Nephron (organoid): Measurements from ENCODE around the gene CACHD1.

Source experiments
- H3K27ac Mint-ChIP-seq, 3 experiments: 2 replicates each; pipeline ENCODE4 v1.8.0; 2020; ENCODE audit warnings: mixed read lengths in 3 of 3, mild to moderate bottlenecking in 2 of 3, moderate library complexity in 1 of 3
- H3K27me3 Mint-ChIP-seq: 2 replicates; pipeline ENCODE4 v1.8.0; 2021; ENCODE audit warnings: low read depth, mild to moderate bottlenecking, moderate library complexity, mixed read lengths
- H3K36me3 Mint-ChIP-seq: 2 replicates; pipeline ENCODE4 v1.8.0; 2020; ENCODE audit warnings: low read depth, mixed read lengths
- H3K4me1 Mint-ChIP-seq: 2 replicates; pipeline ENCODE4 v1.8.0; 2020; ENCODE audit warnings: mixed read lengths
- H3K4me3 Mint-ChIP-seq, 3 experiments: 2 replicates each; pipeline ENCODE4 v1.8.0; 2020; ENCODE audit warnings: mild to moderate bottlenecking in 3 of 3, mixed read lengths in 3 of 3, moderate library complexity in 2 of 3
- H3K9me3 Mint-ChIP-seq: 2 replicates; pipeline ENCODE4 v1.8.0; 2020; ENCODE audit warnings: mixed read lengths
- CTCF ChIP-seq, 3 experiments: fragments of 200-600 bp; sonication (generic); IDR thresholded peaks; one replicate each; pipeline ENCODE4 v1.5.0; 2021; ENCODE audit warnings: antibody characterized with exemption in 3 of 3; ENCODE audit not compliant: unreplicated experiment in 3 of 3

CACHD1 gene

GRCh38 chr1:64499011-64499410 lies 29.1 kb downstream of the CACHD1 start:
- H3K36me3 Mint-ChIP-seq: peaks cover 3% of the 10 kb centered on the region
- peak overlapping the region; percentile 37 to 81 (median 41) for H3K27ac Mint-ChIP-seq
- H3K27me3 Mint-ChIP-seq: no peaks in the 10 kb centered on the region
- no peak overlapping the region for H3K4me3 Mint-ChIP-seq
- peaks cover 74% of the 10 kb centered on the region for H3K4me1 Mint-ChIP-seq
- TF ChIP-seq CTCF (IDR thresholded peaks at IDR 0.05; ENCODE audit: unreplicated experiment in 3 of 3): no peak
- no peaks in the 10 kb centered on the region for H3K9me3 Mint-ChIP-seq

DNA sequence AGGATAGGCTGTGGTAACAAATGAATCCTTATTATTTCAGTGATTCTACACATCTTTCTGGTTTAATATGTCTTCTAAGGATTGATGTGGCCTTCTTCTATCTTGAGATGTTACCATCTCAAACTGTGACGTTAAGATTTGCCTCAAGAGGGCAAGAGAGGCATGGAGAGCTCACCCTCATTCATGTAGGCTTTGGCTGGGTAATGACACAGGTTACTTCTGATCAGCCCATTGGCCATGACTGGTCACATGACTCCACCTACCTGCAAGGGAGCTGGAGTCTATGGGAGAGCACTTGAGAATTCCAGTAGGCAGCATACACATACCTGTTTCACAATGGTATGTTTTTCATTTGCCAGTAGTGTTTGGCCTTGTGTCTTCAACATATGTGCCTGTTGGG lies 30.0 kb downstream of the CACHD1 start:
- no peaks in the 10 kb centered on the region for H3K27me3 Mint-ChIP-seq

GRCh38 chr1:64502083-64502482 lies 32.2 kb downstream of the CACHD1 start:
- H3K27me3 Mint-ChIP-seq: no peaks in the 10 kb centered on the region
- no peak for TF ChIP-seq CTCF (IDR thresholded peaks at IDR 0.05; ENCODE audit: unreplicated experiment in 3 of 3)
- H3K4me1 Mint-ChIP-seq: peaks cover 69% of the 10 kb centered on the region
- H3K27ac Mint-ChIP-seq: peak overlapping the region; percentile 70 to 94 (median 81)
- H3K4me3 Mint-ChIP-seq: no peak overlapping the region
- no peaks in the 10 kb centered on the region for H3K9me3 Mint-ChIP-seq
- peaks cover 3% of the 10 kb centered on the region for H3K36me3 Mint-ChIP-seq

More for the DNA sequence above, 30.0 kb downstream of the CACHD1 start:
- peaks cover 3% of the 10 kb centered on the region for H3K36me3 Mint-ChIP-seq
- TF ChIP-seq CTCF (IDR thresholded peaks at IDR 0.05; ENCODE audit: unreplicated experiment in 3 of 3): no peak
- H3K9me3 Mint-ChIP-seq: no peaks in the 10 kb centered on the region
- H3K4me3 Mint-ChIP-seq: no peak overlapping the region
- peak overlapping the region in 2 of 3 experiments; percentile 41 to 52 for H3K27ac Mint-ChIP-seq
- H3K4me1 Mint-ChIP-seq: peaks cover 74% of the 10 kb centered on the region

- Mint-ChIP-seq H3K4me3 (peak overlapping the region; percentile 4 to 58 (median 49)), H3K36me3 (peaks cover 3% of the 10 kb centered on the region), H3K4me1 (peaks cover 71% of the 10 kb centered on the region), H3K27ac (peak overlapping the region; percentile 70 to 94 (median 81)), H3K27me3 (no peaks in the 10 kb centered on the region), H3K9me3 (no peaks in the 10 kb centered on the region)
- no peak for TF ChIP-seq CTCF (IDR thresholded peaks at IDR 0.05; ENCODE audit: unreplicated experiment in 3 of 3)
These were observed 33.0 kb downstream of the CACHD1 start for GRCh38 chr1:64502931-64503330.

- Mint-ChIP-seq H3K9me3 (no peaks in the 10 kb centered on the region), H3K4me3 (peak overlapping the region; percentile 89 to 93 (median 90)), H3K27ac (peak overlapping the region; percentile 90 to 94 (median 91)), H3K36me3 (no peaks in the 10 kb centered on the region), H3K4me1 (peaks cover 78% of the 10 kb centered on the region), H3K27me3 (no peaks in the 10 kb centered on the region)
- no peak for TF ChIP-seq CTCF (IDR thresholded peaks at IDR 0.05; ENCODE audit: unreplicated experiment in 3 of 3)
These were observed 35.5 kb downstream of the CACHD1 start for GRCh38 chr1:64505232-64505943.
